GM19238 (cell line): Measurements from ENCODE around the gene KLF13.

Source experiments
- DNase-seq: peaks from one replicate; pipeline ENCODE4 v3.0.0; 2011; ENCODE audit warnings: low spot score; ENCODE audit not compliant: insufficient read length

Gene KLF13

DNA sequence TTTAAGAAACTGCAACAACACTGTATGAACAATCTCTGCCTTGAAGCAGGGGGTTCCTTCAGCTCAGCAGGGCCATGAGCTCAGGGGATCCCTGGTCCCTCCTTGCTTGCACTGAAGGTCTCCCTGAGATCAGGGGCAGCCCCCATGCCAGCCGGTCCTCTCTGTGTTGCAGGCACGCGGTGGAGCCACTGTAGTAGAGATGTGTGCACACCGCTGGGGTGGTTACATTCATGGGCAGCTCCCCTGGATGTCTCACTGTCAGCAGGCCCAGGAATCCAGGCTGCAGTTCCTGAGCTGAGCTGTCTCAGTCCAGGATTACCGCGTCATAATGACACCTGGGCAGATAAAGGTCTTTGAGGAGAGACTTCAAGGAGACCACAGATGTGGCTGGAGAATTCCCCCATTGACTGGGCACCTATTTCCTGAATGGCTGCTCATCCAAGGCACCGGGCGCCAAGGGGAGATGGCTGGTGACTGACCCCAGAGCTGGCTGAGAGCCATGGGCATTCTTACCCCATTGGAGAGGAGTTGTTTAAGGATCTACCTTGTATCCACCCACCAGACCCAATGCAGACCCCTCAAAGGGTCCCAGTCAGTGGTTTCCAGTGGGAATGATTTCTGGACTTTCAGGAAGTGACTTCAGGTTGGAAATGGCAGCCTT, 10.4 kb upstream of the KLF13 start:
- DNase-seq, result no peak

DNA sequence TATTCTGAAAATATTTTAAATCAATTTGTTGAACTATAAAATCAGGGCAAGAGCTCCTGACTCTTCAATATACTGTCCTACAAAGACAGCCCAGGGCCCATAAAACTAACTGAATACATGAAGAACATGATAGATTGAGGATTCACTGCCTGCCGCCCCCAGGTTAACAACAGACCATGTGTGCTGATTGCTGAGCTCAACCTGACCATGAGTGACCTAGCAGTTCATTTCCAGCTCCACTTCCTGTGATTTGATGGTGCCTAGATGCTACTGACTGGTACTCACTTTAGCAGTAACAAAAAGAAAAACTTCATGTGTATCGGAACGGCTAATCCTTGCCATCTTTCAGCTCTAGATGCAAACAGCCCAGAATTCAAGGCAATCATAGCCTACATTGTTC, 9.6 kb upstream of the KLF13 start:
- no peak for DNase-seq

DNA sequence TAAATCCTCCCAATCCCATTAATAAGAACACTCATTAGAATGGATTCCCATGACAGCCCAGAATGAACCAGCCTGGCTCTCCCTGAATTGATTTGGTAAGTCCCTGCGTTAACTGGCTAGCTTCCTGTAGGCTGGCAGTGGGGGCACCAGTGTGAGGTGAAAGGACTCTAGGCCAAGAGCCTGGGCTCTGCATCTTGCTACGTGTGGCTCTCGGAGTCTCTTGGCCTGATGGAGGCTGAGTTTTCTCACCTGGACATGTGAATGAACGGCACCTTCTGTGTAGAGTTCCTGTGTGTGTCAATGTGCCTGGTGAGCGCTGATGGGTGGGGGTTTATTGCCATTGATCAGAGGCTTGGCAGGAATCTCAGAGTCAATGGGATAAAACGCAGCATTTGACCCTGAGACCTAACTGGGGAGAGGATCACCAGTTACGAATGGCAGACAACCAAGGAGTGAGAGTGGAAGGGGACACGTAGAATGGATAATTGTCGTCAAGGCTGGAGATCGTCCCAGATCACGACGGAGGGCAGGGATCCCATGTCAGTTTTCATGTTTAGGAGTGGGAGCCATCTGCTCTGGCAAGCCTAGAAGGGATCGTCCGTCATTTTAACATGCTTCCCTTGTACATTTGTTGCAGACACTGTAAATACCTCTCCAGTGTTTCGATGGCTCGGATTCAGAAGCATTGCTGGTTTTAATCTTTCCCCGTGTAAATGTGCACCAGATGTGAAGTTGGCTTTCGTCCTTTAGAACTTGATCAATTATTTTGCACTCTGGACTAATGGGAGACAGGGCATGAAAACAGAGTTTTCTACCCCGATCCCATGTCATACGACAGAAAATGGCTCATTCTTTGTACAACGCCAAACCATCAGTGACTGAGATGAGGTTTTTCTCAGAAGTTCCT, 9.0 kb upstream of the KLF13 start:
- no peak for DNase-seq

DNA sequence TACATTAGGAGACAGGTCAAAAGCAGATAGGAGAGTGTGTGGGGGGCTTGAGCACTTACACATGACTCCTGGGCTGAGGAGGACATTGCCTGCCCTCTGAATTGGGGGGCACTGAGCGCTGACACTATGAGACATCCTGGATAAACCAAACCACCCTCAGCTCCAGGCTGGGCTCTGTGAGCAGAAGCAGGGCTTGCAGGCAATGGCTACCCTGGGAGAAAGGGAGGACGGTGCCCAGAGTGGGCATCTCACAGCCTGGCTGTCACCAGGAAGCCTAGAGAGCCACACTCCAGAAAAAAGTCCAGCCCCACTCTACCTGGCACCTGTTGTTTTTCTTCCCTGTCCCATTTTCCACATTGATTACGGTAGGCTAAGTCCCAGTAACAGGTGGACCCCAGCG, 8.2 kb upstream of the KLF13 start:
- no peak for DNase-seq

DNA sequence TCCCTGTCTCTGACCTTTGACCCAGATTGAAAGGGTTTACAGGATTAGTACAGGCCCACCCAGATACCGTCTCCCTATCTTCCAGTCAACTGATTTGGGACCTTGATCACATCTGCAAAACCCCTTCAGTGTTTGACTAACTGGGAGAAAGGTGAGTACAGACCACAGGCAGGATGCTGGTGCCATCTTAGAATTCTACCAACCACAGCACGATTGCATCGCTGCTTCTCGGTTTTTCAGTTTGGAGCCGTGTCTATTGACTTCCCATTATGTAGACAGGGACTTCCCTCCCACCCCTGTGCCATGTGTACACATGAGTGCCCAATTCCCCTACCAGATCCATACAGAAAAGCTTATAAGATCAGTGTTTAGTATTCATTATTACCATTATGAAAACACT, 6.6 kb upstream of the KLF13 start:
- no peak for DNase-seq

DNA sequence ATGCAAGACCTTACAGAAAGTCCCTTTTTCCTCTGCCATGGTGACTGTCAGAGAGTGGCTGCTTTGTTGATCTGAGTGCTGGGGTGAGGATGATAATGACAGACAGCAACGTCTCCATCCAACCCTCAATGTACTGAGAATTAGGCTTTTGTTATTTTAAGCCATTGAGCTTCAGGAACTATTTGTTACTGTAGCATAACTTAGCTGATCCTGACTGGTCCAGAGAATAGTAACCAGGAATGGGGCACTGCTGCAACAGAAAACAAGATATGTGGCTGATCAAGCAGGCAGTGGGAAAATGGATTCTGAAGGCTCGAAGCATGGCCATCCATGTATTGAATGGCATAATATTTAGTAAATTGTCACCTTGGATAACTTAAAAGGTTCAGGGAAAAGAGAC, 5.2 kb upstream of the KLF13 start:
- no peak for DNase-seq

DNA sequence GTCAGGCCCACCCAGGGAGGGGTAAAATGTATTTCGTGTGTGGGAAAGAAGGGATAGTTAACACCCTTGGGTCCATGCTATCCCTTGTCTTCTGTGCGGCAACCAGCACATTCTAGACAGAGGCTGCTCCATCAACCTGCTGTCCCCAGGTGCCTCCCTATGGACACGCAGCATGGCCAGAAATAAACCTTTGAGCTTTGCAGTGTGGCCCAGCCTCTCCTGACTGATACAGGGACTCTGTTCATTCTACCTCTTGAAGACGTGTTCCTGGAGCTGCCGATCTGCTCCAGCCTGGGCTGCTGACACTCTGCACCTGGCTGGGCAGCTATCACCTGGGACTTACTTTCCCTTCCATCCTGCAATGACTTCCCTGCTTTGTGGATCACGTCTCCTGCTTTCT, 4.1 kb upstream of the KLF13 start:
- no peak for DNase-seq

DNA sequence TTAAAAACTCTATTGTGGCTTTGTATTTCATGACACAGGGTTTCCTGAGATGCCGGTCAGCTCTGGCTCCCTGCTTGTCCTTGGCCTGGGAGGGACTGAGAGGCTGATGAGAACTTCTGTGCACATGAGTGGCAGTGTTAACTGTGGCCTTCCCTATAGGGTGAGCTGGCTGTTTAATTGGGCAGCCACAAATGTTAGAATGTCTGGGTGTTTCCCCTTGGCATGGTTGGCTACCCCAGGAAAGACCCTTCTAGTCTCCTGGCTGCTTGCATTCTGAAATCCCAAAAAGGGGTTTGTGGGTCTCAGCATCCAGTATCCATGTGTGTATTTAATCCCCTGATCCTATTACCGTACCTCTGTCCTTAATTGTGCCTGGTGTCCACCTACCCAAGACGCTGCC, 3.0 kb upstream of the KLF13 start:
- DNase-seq, result no peak

DNA sequence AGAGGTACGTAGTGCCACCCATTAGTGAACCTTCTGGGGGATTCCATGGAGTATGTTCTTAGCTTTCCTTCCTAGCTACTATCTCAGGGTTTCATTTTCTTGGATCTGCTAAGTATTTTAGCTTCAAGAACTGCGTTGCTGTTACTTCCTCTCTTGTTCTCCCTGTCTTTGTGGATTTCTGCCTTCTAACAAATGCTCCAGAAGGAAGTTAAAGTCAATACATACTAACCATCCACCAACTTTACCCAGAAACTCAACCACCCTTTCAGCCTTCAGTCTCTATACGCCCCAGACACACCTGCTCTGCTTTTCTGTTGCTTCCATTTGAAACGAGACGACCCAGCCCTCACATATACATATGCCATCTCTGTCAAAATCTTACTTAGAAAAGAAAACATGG, 2.4 kb upstream of the KLF13 start:
- no peak for DNase-seq

DNA sequence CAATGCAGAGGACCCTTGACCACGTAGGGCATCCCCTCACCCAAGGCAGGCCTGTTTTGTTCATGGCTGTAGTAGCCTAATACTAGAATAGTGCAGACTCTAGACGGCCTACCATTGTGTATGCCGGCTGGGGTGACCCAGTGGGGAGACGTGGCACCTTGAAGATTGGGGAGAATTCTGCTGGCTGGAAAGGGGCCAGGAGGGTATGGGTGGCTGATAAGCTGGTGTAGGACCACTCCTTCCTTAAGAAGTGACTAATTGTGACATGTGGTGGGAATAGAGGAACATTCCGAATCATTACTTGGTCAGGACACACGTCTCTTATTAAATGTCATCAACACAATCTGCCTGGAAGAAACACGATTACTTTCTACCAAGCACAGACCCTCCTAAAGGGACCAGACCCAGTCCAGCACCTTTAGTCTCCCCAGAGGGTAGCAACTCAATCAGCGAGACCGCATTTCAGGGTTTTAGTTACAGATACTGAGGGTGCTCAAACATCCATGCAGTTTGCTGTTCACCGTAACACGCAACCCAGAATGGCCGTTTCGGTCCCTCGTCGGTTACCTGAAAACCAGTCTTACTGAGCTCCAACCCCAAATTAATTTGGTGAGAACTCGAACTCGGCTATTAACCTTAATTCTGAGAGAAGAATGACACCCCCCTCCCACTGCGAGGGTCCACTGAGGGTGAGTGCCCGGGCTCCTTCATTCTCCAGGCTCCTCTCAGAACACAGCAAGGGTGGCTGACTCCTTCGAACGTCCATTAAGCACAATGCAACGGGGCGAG, 1.6 kb upstream of the KLF13 start:
- DNase-seq, result no peak

DNA sequence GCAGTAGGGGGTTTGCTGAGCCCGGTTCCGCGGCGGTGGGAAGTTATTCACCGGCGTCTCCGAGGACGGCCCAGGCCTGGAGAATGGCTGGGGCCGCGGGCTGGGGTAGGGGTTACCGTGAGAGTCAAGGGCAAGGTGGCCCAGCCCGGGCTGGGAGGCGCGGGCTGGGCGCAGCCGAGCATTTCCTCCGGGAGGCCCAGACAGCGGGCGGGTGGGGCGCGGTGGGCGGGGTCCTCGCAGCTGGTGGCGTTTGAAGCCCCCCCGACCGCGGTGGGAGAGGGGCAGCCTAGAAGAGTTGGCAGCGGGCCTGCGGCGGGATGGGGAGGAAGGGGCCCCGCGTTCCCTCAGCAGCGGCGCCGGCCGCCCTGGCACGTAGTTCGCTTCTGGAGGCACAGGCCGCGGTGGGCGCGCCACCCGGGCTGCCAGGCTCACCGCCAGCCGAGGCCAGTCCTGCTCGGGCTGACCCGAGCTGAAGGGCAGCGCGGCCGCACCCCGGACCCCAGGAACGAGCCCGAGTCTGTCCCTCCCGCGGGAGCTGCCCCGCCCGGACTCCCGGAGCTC, 960 bp upstream of the KLF13 start:
- DNase-seq, result no peak

DNA sequence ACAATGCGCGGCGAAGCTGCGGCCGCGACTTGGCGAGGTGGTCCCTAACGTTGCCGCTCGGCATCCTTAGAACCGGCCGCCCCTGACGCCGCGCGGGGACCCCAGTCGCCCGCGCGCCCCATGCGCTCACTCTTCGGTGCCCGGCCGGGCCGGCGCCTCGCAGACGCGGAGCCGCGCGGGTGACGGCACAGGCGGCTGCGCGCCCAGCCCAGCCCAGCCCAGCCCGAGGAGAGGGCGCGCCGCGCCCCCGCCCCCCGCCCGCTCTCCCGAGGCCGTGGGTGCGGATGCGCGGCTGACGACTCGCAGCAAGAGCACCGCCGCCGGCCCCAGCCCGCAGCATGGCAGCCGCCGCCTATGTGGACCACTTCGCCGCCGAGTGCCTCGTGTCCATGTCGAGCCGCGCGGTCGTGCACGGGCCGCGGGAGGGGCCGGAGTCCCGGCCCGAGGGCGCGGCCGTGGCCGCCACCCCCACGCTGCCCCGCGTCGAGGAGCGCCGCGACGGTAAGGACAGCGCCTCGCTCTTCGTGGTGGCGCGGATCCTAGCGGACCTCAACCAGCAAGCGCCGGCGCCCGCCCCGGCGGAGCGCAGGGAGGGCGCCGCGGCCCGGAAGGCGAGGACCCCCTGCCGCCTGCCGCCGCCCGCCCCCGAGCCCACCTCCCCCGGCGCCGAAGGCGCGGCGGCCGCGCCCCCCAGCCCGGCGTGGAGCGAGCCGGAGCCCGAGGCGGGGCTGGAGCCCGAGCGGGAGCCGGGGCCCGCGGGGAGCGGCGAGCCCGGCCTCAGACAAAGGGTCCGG, 437 bp downstream of the KLF13 start:
- peak; percentile 67 for DNase-seq

DNA sequence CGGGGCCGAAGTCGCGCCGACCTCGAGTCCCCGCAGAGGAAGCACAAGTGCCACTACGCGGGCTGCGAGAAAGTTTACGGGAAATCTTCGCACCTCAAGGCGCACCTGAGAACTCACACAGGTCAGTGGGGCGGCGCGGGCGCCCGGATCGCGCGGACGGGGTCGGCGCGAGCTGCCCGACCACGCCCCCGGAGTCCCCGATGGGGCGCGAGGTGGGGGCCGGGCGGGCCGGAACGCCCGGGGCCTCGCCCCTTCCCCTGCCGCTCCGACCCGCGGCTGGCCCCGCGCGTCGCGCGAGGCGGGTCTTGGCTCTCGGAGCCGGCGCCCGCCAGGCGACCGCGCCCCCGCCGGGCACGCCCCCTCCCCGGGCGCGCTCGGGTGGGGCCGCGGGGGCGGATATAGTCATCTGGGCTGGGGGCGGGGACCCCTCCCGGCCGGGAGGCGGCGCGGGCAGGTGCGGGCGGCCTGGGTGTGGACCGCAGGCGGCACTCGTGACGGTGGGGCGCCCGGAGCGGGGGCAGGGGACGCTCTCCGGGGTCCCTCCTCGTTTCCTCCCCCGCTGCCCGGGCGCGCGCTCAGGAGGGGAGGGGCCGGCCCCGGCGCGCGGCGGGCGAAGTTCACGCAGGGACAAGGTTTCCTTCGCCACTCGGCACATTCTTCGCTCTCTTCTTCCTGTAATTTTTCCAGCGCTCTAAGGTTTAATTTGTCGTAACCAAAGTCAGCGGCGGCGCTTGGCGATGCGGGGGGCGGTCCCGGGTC, 1.2 kb downstream of the KLF13 start:
- DNase-seq, result peak; percentile 36

DNA sequence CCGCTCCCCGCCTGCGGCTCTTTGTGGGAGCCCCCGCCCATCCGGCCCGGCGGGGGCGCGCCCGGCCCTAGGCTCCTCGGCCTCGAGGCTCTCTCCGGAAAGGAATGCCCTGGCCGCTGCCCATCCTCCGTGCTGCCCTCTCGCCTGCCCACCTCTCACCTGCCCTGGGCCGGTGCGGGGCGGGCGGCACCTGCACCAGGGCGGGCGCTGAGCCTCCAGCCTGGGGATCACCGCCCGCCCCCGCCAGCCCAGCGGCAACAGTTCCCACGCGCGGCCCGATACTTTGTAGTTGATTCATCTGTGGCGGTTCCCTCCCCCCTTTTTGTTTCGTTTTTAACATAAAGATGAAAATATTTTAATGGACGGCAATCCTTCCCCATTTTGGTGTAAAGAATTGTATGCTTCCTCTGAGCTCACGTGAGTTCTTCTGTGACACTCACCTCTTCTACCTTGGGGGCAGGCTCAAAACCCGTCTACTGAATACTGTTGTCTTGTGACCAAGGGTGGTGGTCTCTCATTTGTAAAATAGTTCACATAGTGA, 1.9 kb downstream of the KLF13 start:
- peak; percentile 28 for DNase-seq

DNA sequence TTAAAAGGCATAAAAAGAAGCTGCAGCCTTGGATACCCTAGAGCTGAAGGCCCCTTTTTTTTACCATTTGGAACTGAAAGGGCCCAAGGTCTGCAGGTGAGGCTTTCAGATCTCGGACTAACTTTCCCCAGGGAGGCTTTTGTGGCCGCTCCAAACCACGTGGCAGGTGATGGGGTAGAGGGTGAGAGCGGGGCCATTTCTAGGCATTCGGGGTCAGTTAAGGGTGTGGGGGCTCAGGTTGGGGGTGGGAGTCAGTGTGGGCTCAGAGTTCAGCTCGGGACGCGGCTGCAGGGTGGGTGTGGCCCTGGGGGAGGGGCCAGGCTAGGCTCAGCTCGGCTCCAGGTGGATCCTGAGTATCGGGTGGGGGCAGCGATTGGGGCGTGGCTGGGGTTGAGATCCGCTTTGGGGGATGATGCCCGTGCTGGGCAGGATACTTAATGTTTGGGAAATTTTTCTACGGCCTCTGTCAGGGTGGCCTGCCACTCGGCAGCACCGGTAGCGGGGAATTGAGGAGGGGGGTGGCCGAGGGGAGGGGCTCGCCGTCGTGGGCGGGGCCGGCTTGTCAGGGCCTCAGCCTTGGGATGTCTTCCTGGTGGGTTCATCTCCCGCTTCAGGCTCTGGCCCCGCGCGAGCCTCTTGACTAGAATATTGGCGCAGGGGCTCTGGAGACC, 2.5 kb downstream of the KLF13 start:
- peak; percentile 63 for DNase-seq

DNA sequence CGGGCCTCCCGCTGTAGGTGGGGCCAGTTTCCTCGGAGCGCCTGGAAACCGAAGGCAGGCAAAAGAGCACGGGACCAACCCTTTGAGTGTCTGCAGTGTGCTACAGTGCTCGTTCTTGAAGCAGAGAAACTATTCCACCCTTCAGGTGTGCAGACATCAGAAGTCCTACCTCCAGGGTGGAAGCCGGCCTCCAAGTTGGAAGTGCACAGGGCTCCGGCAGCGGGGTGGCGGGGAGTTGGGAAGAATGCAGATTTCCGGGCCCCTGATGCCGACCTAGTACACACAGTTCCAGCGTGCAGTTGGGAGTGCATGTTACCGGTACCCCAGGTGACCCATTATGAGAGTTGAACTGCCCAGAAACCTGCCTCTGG, 3.0 kb downstream of the KLF13 start:
- no peak for DNase-seq

DNA sequence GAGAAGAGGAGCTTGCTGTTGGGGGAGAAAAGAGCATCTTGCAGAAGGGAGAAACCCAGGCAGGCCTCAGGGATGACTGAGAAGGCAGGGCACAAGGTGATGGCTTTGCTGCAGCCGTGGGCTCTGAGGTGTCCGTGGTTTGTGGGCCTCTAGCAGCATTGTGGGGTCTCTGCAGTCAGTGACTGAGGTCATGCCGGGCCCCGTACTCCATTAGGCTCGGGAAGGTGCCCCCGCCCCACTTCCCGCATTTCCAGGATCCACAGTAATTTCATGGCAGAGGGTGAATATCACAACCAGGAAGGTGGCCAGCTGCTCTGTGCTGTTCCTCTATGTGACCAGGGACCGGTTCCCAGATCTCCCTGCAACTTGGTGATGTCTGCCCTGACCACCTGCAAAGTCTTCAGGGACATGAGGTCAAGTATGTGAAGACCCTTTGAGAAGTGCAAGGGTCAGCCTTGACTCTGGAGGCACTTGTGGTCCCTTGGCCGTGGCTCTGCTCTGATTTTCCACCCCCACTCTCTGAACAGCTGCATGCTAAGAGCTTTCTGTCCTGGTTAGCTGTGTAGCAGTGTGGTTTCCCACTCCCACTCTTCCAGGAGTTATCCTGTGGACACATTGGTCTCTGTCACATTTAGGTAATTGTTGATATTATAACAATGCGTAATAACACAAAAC, 3.6 kb downstream of the KLF13 start:
- no peak for DNase-seq

DNA sequence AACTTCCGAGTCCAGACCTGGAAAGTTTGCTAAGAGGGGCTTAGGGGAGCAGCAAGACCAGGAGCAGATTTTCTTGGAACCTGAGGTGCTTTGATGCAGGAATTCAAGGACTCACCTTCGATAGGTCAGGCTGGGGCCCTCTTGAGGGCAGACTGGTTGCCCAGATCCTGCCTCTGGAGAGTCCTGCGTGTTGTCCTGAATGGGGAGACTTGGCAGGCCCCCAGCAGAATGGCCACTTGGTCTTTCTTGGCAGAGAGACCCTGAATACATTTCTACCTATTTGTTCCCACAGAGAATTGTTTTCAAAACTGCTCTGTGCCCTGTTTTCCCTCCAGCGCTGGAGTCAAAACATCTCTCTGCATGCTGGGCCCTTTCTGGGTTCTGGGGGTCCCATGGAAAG, 4.2 kb downstream of the KLF13 start:
- no peak for DNase-seq

DNA sequence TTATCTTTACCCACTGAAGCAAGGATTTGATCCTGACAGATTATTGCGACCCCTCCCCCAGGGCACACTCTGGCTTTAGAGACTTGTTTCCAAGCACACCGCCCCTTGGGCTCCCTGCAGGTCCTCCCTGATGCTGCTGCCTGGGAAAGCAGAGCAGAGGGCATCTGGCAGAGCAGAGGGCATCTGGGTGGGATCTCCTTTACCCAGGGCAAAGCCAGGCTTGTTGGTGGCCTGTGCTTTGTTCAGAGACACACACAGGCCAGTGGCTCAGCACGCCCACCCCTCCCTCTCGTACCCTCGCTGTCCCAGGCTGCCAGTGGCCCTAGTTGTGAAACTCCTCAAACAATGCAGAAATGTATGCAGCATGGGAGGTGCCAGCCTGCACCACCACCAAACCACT, 4.8 kb downstream of the KLF13 start:
- DNase-seq, result no peak
